Gastroesophageal sphincter (tissue), 3 donors: ENCODE results near the gene MDM4.

Source experiments
- CTCF ChIP-seq, 4 experiments: fragments of 200-600 bp in 2 of 4; fragments of 450-650 bp in 2 of 4; sonication (generic) in 1 of 4; IDR thresholded peaks; one replicate each; pipeline ENCODE4 v1.5.1; 2017 to 2019; ENCODE audit warnings: antibody characterized with exemption in 4 of 4, mild to moderate bottlenecking in 2 of 4, moderate library complexity in 2 of 4
- EP300 ChIP-seq: sonication (generic); formaldehyde crosslinking; IDR thresholded peaks from one replicate; pipeline ENCODE4 v1.6.1; 2017; ENCODE audit warnings: antibody characterized with exemption, mild to moderate bottlenecking
- POLR2A ChIP-seq, 2 donors: fragments of 450-650 bp; IDR thresholded peaks; one replicate each; pipeline ENCODE4 v1.6.1; 2017; ENCODE audit warnings: antibody characterized with exemption in 2 of 2, mild to moderate bottlenecking in 2 of 2, moderate library complexity in 1 of 2
- POLR2AphosphoS5 ChIP-seq: sonication (generic); formaldehyde crosslinking; IDR thresholded peaks from one replicate; pipeline ENCODE4 v1.6.1; 2017; ENCODE audit warnings: antibody characterized with exemption

GRCh38 chr1:204564835-204565234, 48.6 kb downstream of the MDM4 start:
- no peak for TF ChIP-seq CTCF (IDR thresholded peaks at IDR 0.05)
- no peak for TF ChIP-seq POLR2A (IDR thresholded peaks at IDR 0.05)
- no peak for TF ChIP-seq EP300
- no peak for TF ChIP-seq POLR2AphosphoS5
